ENCODE data around the gene ARID4B.
A peak's percentile ranks its signal among the peaks of the same experiment; 100 is the strongest.

ARID4B gene

DNA sequence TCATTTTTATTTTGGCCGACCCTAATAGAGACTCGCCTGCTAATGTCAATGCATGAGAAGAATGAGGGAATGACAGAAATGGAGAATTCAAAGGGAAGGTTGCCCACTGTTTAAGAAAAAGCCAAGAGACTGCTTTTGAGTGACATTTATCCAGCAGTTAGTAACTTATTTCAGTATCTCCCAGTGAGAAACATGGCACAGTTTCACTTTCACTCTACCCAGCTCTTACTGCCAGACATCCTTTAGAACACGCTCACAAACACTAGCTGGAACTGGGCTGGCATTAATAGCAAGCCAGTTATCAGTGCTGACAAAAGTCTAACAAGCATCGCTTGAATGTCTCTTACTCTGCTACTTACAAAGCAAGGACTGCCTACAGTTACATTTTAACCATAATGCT, 8.9 kb upstream of the ARID4B start:
- Histone ChIP-seq H3K79me2 (ENCODE audit: insufficient read depth, low read length) (peaks cover 33% of the 10 kb centered on the region), H3K4me3 (ENCODE audit: low read length, poor library complexity, severe bottlenecking) (no peak overlapping the region), H3K9me3 (ENCODE audit: insufficient read depth, low read depth, low read length) (no peaks in the 10 kb centered on the region), H3K4me1 (ENCODE audit: insufficient read depth, low read length, poor library complexity, severe bottlenecking) (peaks cover 10% of the 10 kb centered on the region), H3K27me3 (ENCODE audit: insufficient read depth, low read length, poor library complexity, severe bottlenecking) (no peaks in the 10 kb centered on the region), H3F3A (ENCODE audit: low read depth) (no peaks in the 10 kb centered on the region), H2AFZ (ENCODE audit: low read length) (no peak overlapping the region), H3K4me2 (ENCODE audit: low read depth, low read length, poor library complexity, severe bottlenecking) (peak overlapping the region; percentile 10), H4K20me1 (ENCODE audit: insufficient read depth, low read length, poor library complexity, severe bottlenecking) (peaks cover 6% of the 10 kb centered on the region), H3K9me2 (replicated peaks; ENCODE audit: low read depth, low read length) (no peaks in the 10 kb centered on the region), H3K9ac (ENCODE audit: low read depth, low read length, poor library complexity, severe bottlenecking) (no peak overlapping the region), H3K36me3 (ENCODE audit: insufficient read depth, low read length) (peaks cover 20% of the 10 kb centered on the region; the same call in 1 of the 2 replicates)
- TF ChIP-seq EZH2phosphoT487 (IDR thresholded peaks at IDR 0.05; ENCODE audit: borderline replicate concordance): no peak
- TF ChIP-seq, protein P1, sequence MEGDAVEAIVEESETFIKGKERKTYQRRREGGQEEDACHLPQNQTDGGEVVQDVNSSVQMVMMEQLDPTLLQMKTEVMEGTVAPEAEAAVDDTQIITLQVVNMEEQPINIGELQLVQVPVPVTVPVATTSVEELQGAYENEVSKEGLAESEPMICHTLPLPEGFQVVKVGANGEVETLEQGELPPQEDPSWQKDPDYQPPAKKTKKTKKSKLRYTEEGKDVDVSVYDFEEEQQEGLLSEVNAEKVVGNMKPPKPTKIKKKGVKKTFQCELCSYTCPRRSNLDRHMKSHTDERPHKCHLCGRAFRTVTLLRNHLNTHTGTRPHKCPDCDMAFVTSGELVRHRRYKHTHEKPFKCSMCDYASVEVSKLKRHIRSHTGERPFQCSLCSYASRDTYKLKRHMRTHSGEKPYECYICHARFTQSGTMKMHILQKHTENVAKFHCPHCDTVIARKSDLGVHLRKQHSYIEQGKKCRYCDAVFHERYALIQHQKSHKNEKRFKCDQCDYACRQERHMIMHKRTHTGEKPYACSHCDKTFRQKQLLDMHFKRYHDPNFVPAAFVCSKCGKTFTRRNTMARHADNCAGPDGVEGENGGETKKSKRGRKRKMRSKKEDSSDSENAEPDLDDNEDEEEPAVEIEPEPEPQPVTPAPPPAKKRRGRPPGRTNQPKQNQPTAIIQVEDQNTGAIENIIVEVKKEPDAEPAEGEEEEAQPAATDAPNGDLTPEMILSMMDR (conservative IDR thresholded peaks at IDR 0.05; ENCODE audit: low read length): no peak

DNA sequence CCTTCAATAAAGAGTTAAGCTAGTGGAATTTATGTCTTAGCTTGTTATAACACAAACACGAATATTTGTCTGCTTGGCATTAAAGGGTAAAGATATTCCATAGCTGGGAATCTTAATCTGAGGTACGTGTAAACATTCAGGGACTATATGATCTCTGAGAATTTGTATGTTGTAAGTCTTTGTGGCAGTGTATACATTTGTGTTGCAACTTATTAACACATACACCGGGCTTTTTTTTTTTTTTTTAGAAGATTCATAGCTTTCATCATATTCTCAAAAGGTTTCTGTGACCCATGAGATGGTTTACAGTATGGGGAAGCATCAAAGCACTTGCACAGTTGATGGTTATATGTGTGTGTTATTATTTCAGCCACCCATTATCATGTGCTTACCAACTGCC, 3.4 kb upstream of the ARID4B start:
- Histone ChIP-seq H3K9me3 (ENCODE audit: insufficient read depth, low read depth, low read length) (no peaks in the 10 kb centered on the region), H3K9ac (ENCODE audit: low read depth, low read length, poor library complexity, severe bottlenecking) (peak overlapping the region; percentile 89), H3K79me2 (ENCODE audit: insufficient read depth, low read length) (peaks cover 78% of the 10 kb centered on the region), H3K4me3 (ENCODE audit: low read length, poor library complexity, severe bottlenecking) (peak overlapping the region; percentile 91), H2AFZ (ENCODE audit: low read length) (no peak overlapping the region), H3F3A (ENCODE audit: low read depth) (no peaks in the 10 kb centered on the region), H3K4me2 (ENCODE audit: low read depth, low read length, poor library complexity, severe bottlenecking) (peak overlapping the region; percentile 88), H3K27me3 (ENCODE audit: insufficient read depth, low read length, poor library complexity, severe bottlenecking) (no peaks in the 10 kb centered on the region), H3K36me3 (ENCODE audit: insufficient read depth, low read length) (no peaks in the 10 kb centered on the region; the same call in 1 of the 2 replicates), H3K4me1 (ENCODE audit: insufficient read depth, low read length, poor library complexity, severe bottlenecking) (peaks cover 31% of the 10 kb centered on the region), H3K9me2 (replicated peaks; ENCODE audit: low read depth, low read length) (no peaks in the 10 kb centered on the region), H4K20me1 (ENCODE audit: insufficient read depth, low read length, poor library complexity, severe bottlenecking) (peaks cover 44% of the 10 kb centered on the region)
- TF ChIP-seq, protein P1 (conservative IDR thresholded peaks at IDR 0.05; ENCODE audit: low read length): no peak
- no peak for TF ChIP-seq EZH2phosphoT487 (IDR thresholded peaks at IDR 0.05; ENCODE audit: borderline replicate concordance)

DNA sequence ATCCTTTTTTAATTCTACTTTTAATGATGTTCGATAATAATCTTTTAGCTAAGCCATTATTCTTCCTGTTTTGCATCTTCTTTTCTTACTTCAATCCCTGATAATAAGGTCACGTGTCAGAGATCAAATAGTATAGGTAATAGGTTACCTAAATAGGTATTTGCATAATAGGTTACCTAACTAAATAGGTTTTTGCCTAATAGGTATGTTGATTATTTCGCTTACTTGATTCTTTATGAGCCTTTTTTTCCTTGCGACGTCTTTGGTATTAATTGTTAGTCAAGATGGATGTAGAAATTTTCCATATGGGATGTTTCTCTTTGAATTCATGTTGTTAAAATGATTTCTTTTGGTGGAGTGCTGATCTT, 2.9 kb upstream of the ARID4B start:
- Histone ChIP-seq H4K20me1 (ENCODE audit: insufficient read depth, low read length, poor library complexity, severe bottlenecking) (peaks cover 49% of the 10 kb centered on the region), H3K4me3 (ENCODE audit: low read length, poor library complexity, severe bottlenecking) (peak overlapping the region; percentile 91), H2AFZ (ENCODE audit: low read length) (no peak overlapping the region), H3K9me3 (ENCODE audit: insufficient read depth, low read depth, low read length) (no peaks in the 10 kb centered on the region), H3K9ac (ENCODE audit: low read depth, low read length, poor library complexity, severe bottlenecking) (peak overlapping the region; percentile 89), H3K9me2 (replicated peaks; ENCODE audit: low read depth, low read length) (no peaks in the 10 kb centered on the region), H3K36me3 (ENCODE audit: insufficient read depth, low read length) (no peaks in the 10 kb centered on the region; the same call in 1 of the 2 replicates), H3K4me2 (ENCODE audit: low read depth, low read length, poor library complexity, severe bottlenecking) (peak overlapping the region; percentile 88), H3K79me2 (ENCODE audit: insufficient read depth, low read length) (peaks cover 83% of the 10 kb centered on the region), H3F3A (ENCODE audit: low read depth) (no peaks in the 10 kb centered on the region), H3K27me3 (ENCODE audit: insufficient read depth, low read length, poor library complexity, severe bottlenecking) (no peaks in the 10 kb centered on the region), H3K4me1 (ENCODE audit: insufficient read depth, low read length, poor library complexity, severe bottlenecking) (peaks cover 36% of the 10 kb centered on the region)
- no peak for TF ChIP-seq EZH2phosphoT487 (IDR thresholded peaks at IDR 0.05; ENCODE audit: borderline replicate concordance)
- TF ChIP-seq, protein P1 (conservative IDR thresholded peaks at IDR 0.05; ENCODE audit: low read length): no peak

Data from Loucy (cell line).